Breast epithelium (tissue), 4 donors: ENCODE data around the gene HES5. TPM values are rescaled to one million over a fixed set of nuclear protein-coding genes. Genes with fewer than 3 reads are reported as not detected.

Experiments used
- DNase-seq, 2 donors: peaks; one replicate each; pipeline ENCODE4 v3.0.0-alpha.2; 2019; ENCODE audit warnings: low spot score in 2 of 2
- H3K27ac ChIP-seq, 2 donors: fragments of 200-600 bp; sonication (generic) in 1 of 2; one replicate each; pipeline ENCODE4 v1.5.1; 2016 to 2019; ENCODE audit warnings: mild to moderate bottlenecking in 1 of 2
- H3K27me3 ChIP-seq, 2 donors: fragments of 200-600 bp; sonication (generic) in 1 of 2; one replicate each; pipeline versions ENCODE4 v1.5.1 to v1.6.0; 2017 to 2019; ENCODE audit warnings: control low read depth in 1 of 2, mild to moderate bottlenecking in 1 of 2
- H3K36me3 ChIP-seq: fragments of 200-600 bp; one replicate; pipeline ENCODE4 v1.5.1; 2019
- H3K4me1 ChIP-seq, 2 donors: fragments of 200-600 bp; sonication (generic); one replicate each; pipeline ENCODE4 v1.5.1; 2016 to 2019; ENCODE audit warnings: control low read depth in 1 of 2
- H3K4me3 ChIP-seq, 3 donors: fragments of 200-600 bp; sonication (generic); 1 replicate in 2 of 3; 2 replicates in 1 of 3; pipeline ENCODE4 v1.5.1; 2016 to 2019; ENCODE audit warnings: mild to moderate bottlenecking in 3 of 3, moderate library complexity in 2 of 3
- H3K9me3 ChIP-seq, 2 donors: fragments of 200-600 bp; sonication (generic) in 1 of 2; one replicate each; pipeline ENCODE4 v1.5.1; 2016 to 2019; ENCODE audit warnings: control low read depth in 1 of 2
- CTCF ChIP-seq, 3 donors: fragments of 450-650 bp; IDR thresholded peaks; one replicate each; pipeline ENCODE4 v1.5.1; 2016 to 2017; ENCODE audit warnings: antibody characterized with exemption in 3 of 3, mild to moderate bottlenecking in 3 of 3, moderate library complexity in 3 of 3
- POLR2A ChIP-seq: fragments of 450-650 bp; IDR thresholded peaks from one replicate; pipeline ENCODE4 v1.6.1; 2016; ENCODE audit warnings: antibody characterized with exemption, mild to moderate bottlenecking, moderate library complexity
- POLR2AphosphoS5 ChIP-seq, 3 donors: sonication (generic); formaldehyde crosslinking; IDR thresholded peaks; one replicate each; pipeline ENCODE4 v1.6.1; 2017; ENCODE audit warnings: antibody characterized with exemption in 3 of 3
- intact Hi-C: fragments of 100-400 bp; cut with DNase I; formaldehyde crosslinking; loops from one replicate; pipeline ENCODE4 v1.15.1; 2023; ENCODE audit warnings: low total_unique reads
- total RNA-seq, 3 donors: library from RNA; depleted of rRNA; stranded (reverse); fragments of >200 nt; gene quantifications; one replicate each; pipeline ENCODE4 v1.1.0, GENCODE V29; 2016

HES5 gene
- total RNA-seq, 3 donors from 2014 or later: not detected

- H3K36me3 ChIP-seq: no peaks in the 10 kb centered on the region
- H3K4me3 ChIP-seq: no peak overlapping the region
- H3K9me3 ChIP-seq: no peaks in the 10 kb centered on the region
- H3K27me3 ChIP-seq: no peaks in the 10 kb centered on the region
- H3K27ac ChIP-seq: no peak overlapping the region
- TF ChIP-seq CTCF (IDR thresholded peaks at IDR 0.05) (no peak), POLR2AphosphoS5 (IDR thresholded peaks at IDR 0.05) (no peak), POLR2A (no peak)
- intact Hi-C loops: no loop called here
- no peaks in the 10 kb centered on the region for H3K4me1 ChIP-seq
- DNase-seq: no peak
Observed at GRCh38 chr1:2488688-2489087, 41.4 kb downstream of the HES5 start.

GRCh38 chr1:2486558-2486957 is 43.5 kb downstream of the HES5 start:
- TF ChIP-seq POLR2AphosphoS5 (IDR thresholded peaks at IDR 0.05) (no peak), POLR2A (no peak), CTCF (IDR thresholded peaks at IDR 0.05) (no peak)
- Histone ChIP-seq H3K4me1 (peaks cover 0 to 3% of the 10 kb centered on the region in 2 donors), H3K4me3 (no peak overlapping the region), H3K27me3 (no peaks in the 10 kb centered on the region), H3K9me3 (no peaks in the 10 kb centered on the region), H3K36me3 (no peaks in the 10 kb centered on the region), H3K27ac (no peak overlapping the region)
- intact Hi-C loops: no loop called here
- DNase-seq: no peak

GRCh38 chr1:2486041-2486440 is 44.0 kb downstream of the HES5 start:
- H3K36me3 ChIP-seq: no peaks in the 10 kb centered on the region
- H3K9me3 ChIP-seq: no peaks in the 10 kb centered on the region
- no peaks in the 10 kb centered on the region for H3K27me3 ChIP-seq
- no peak overlapping the region for H3K4me3 ChIP-seq
- peaks cover 0 to 8% of the 10 kb centered on the region in 2 donors for H3K4me1 ChIP-seq
- no peak overlapping the region for H3K27ac ChIP-seq
- TF ChIP-seq CTCF (IDR thresholded peaks at IDR 0.05) (no peak), POLR2A (no peak), POLR2AphosphoS5 (IDR thresholded peaks at IDR 0.05) (no peak)
- intact Hi-C loops: no loop called here
- no peak for DNase-seq

GRCh38 chr1:2483970-2484369 is 46.1 kb downstream of the HES5 start:
- Histone ChIP-seq H3K4me3 (no peak overlapping the region), H3K9me3 (no peaks in the 10 kb centered on the region), H3K4me1 (peaks cover 0 to 21% of the 10 kb centered on the region in 2 donors), H3K36me3 (no peaks in the 10 kb centered on the region), H3K27me3 (no peaks in the 10 kb centered on the region), H3K27ac (no peak overlapping the region)
- TF ChIP-seq CTCF (IDR thresholded peaks at IDR 0.05) (no peak), POLR2AphosphoS5 (IDR thresholded peaks at IDR 0.05) (no peak), POLR2A (no peak)
- intact Hi-C loops: no loop called here
- no peak for DNase-seq

GRCh38 chr1:2483026-2483425 is 47.0 kb downstream of the HES5 start:
- no peak overlapping the region for H3K27ac ChIP-seq
- H3K36me3 ChIP-seq: no peaks in the 10 kb centered on the region
- TF ChIP-seq CTCF (IDR thresholded peaks at IDR 0.05) (no peak), POLR2A (no peak), POLR2AphosphoS5 (IDR thresholded peaks at IDR 0.05) (no peak)
- intact Hi-C loops: no loop called here
- H3K9me3 ChIP-seq: no peaks in the 10 kb centered on the region
- peaks cover 0 to 21% of the 10 kb centered on the region in 2 donors for H3K4me1 ChIP-seq
- no peak for DNase-seq
- H3K4me3 ChIP-seq: no peak overlapping the region
- no peaks in the 10 kb centered on the region for H3K27me3 ChIP-seq
